Measurements from ENCODE around the gene MSRB3.
"Not testable (repeated sequence)": the region's sequence is repeated elsewhere in the genome, so short reads cannot be mapped to it uniquely, and the experiment has no call there.

Gene MSRB3

GRCh38 chr12:65463611-65464010 lies 185.1 kb downstream of the MSRB3 start:
- no peak for ATAC-seq
- Mint-ChIP-seq H3K4me3 (no peak overlapping the region), H3K9me3 (no peaks in the 10 kb centered on the region), H3K27ac (no peak overlapping the region), H3K27me3 (no peaks in the 10 kb centered on the region), H3K4me1 (no peaks in the 10 kb centered on the region)
- DNase-seq, result no peak

- Mint-ChIP-seq H3K27ac (no peak overlapping the region), H3K4me1 (no peaks in the 10 kb centered on the region), H3K27me3 (no peaks in the 10 kb centered on the region), H3K4me3 (no peak overlapping the region), H3K9me3 (no peaks in the 10 kb centered on the region)
- no peak for DNase-seq
- ATAC-seq, result no peak
These were observed 186.4 kb downstream of the MSRB3 start for GRCh38 chr12:65464930-65465329.

GRCh38 chr12:65465766-65466547 lies 187.5 kb downstream of the MSRB3 start:
- Mint-ChIP-seq H3K4me3 (no peak overlapping the region), H3K27ac (no peak overlapping the region), H3K4me1 (no peaks in the 10 kb centered on the region), H3K9me3 (no peaks in the 10 kb centered on the region), H3K27me3 (no peaks in the 10 kb centered on the region)
- ATAC-seq (no peak), DNase-seq (no peak)

- no peaks in the 10 kb centered on the region for H3K4me1 Mint-ChIP-seq
- ATAC-seq, result no peak
- H3K4me3 Mint-ChIP-seq, result no peak overlapping the region
- H3K9me3 Mint-ChIP-seq, result no peaks in the 10 kb centered on the region
- peaks cover 1% of the 10 kb centered on the region for H3K27me3 Mint-ChIP-seq
- no peak for DNase-seq
- no peak overlapping the region for H3K27ac Mint-ChIP-seq
These were observed 188.4 kb downstream of the MSRB3 start for GRCh38 chr12:65466911-65467310.

- no peaks in the 10 kb centered on the region for H3K9me3 Mint-ChIP-seq
- DNase-seq, result no peak
- no peak overlapping the region for H3K27ac Mint-ChIP-seq
- H3K4me3 Mint-ChIP-seq, result no peak overlapping the region
- H3K4me1 Mint-ChIP-seq, result no peaks in the 10 kb centered on the region
- no peak for ATAC-seq
- peaks cover 7% of the 10 kb centered on the region for H3K27me3 Mint-ChIP-seq
These were observed 191.8 kb downstream of the MSRB3 start for GRCh38 chr12:65470256-65470655.

- no peak overlapping the region for H3K27ac Mint-ChIP-seq
- no peak for ATAC-seq
- H3K4me1 Mint-ChIP-seq, result no peaks in the 10 kb centered on the region
- no peak overlapping the region for H3K4me3 Mint-ChIP-seq
- no peaks in the 10 kb centered on the region for H3K9me3 Mint-ChIP-seq
- H3K27me3 Mint-ChIP-seq, result peaks cover 13% of the 10 kb centered on the region
- DNase-seq, result no peak
These were observed 193.6 kb downstream of the MSRB3 start for GRCh38 chr12:65472079-65472478.

GRCh38 chr12:65474831-65475230 lies 196.3 kb downstream of the MSRB3 start:
- peaks cover 13% of the 10 kb centered on the region for H3K27me3 Mint-ChIP-seq
- no peak for ATAC-seq
- DNase-seq, result no peak
- no peak overlapping the region for H3K4me3 Mint-ChIP-seq
- H3K4me1 Mint-ChIP-seq, result no peaks in the 10 kb centered on the region
- H3K27ac Mint-ChIP-seq, result no peak overlapping the region
- no peaks in the 10 kb centered on the region for H3K9me3 Mint-ChIP-seq

- Mint-ChIP-seq H3K4me3 (no peak overlapping the region), H3K9me3 (peaks cover 6 to 10% of the 10 kb centered on the region in 2 donors), H3K27ac (no peak overlapping the region), H3K4me1 (no peaks in the 10 kb centered on the region), H3K27me3 (peaks cover 6% of the 10 kb centered on the region)
- ATAC-seq, result no peak
- DNase-seq, result no peak
These were observed 199.2 kb downstream of the MSRB3 start for GRCh38 chr12:65477721-65478120.

- H3K27ac Mint-ChIP-seq, ATAC-seq, H3K4me3 Mint-ChIP-seq, H3K27me3 Mint-ChIP-seq, DNase-seq, H3K4me1 Mint-ChIP-seq: not testable (repeated sequence)
- peaks cover 18 to 38% of the 10 kb centered on the region in 2 donors for H3K9me3 Mint-ChIP-seq
These were observed 205.5 kb downstream of the MSRB3 start for GRCh38 chr12:65483891-65484516.

GRCh38 chr12:65488197-65488596 lies 209.7 kb downstream of the MSRB3 start:
- Mint-ChIP-seq H3K27me3 (no peaks in the 10 kb centered on the region), H3K4me1 (no peaks in the 10 kb centered on the region), H3K27ac (no peak overlapping the region), H3K9me3 (peaks cover 9 to 23% of the 10 kb centered on the region in 2 donors), H3K4me3 (no peak overlapping the region)
- ATAC-seq (no peak), DNase-seq (no peak)

GRCh38 chr12:65490250-65490649 lies 211.8 kb downstream of the MSRB3 start:
- H3K4me1 Mint-ChIP-seq, result no peaks in the 10 kb centered on the region
- no peak for ATAC-seq
- DNase-seq, result no peak
- peaks cover under 1 to 3% of the 10 kb centered on the region in 2 donors for H3K9me3 Mint-ChIP-seq
- H3K27me3 Mint-ChIP-seq, result peaks cover 11% of the 10 kb centered on the region
- H3K27ac Mint-ChIP-seq, result no peak overlapping the region
- H3K4me3 Mint-ChIP-seq, result no peak overlapping the region

GRCh38 chr12:65492998-65493912 lies 214.8 kb downstream of the MSRB3 start:
- Mint-ChIP-seq H3K27ac (no peak overlapping the region), H3K4me3 (no peak overlapping the region), H3K27me3 (peaks cover 13% of the 10 kb centered on the region), H3K4me1 (no peaks in the 10 kb centered on the region), H3K9me3 (no peaks in the 10 kb centered on the region)
- ATAC-seq (no peak), DNase-seq (no peak)

GRCh38 chr12:65493913-65494245 lies 215.4 kb downstream of the MSRB3 start:
- Mint-ChIP-seq H3K4me1 (no peaks in the 10 kb centered on the region), H3K27me3 (peaks cover 13% of the 10 kb centered on the region), H3K9me3 (no peaks in the 10 kb centered on the region), H3K27ac (no peak overlapping the region), H3K4me3 (no peak overlapping the region)
- ATAC-seq (no peak), DNase-seq (no peak)

- ATAC-seq (no peak), DNase-seq (no peak)
- Mint-ChIP-seq H3K4me3 (no peak overlapping the region), H3K27ac (no peak overlapping the region), H3K27me3 (peaks cover 13% of the 10 kb centered on the region), H3K4me1 (no peaks in the 10 kb centered on the region), H3K9me3 (no peaks in the 10 kb centered on the region)
These were observed 216.1 kb downstream of the MSRB3 start for GRCh38 chr12:65494537-65494936.

GRCh38 chr12:65495233-65495632 lies 216.8 kb downstream of the MSRB3 start:
- H3K27me3 Mint-ChIP-seq, result peaks cover 13% of the 10 kb centered on the region
- H3K4me3 Mint-ChIP-seq, result no peak overlapping the region
- ATAC-seq, result no peak

GRCh38 chr12:65496617-65497016 lies 218.1 kb downstream of the MSRB3 start:
- Mint-ChIP-seq H3K4me3 (no peak overlapping the region), H3K27me3 (peaks cover 13% of the 10 kb centered on the region), H3K9me3 (no peaks in the 10 kb centered on the region), H3K4me1 (no peaks in the 10 kb centered on the region), H3K27ac (no peak overlapping the region)
- DNase-seq, result no peak
- no peak for ATAC-seq

More at GRCh38 chr12:65495233-65495632, 216.8 kb downstream of the MSRB3 start:
- H3K4me1 Mint-ChIP-seq, result no peaks in the 10 kb centered on the region
- DNase-seq, result no peak
- H3K27ac Mint-ChIP-seq, result no peak overlapping the region
- H3K9me3 Mint-ChIP-seq, result no peaks in the 10 kb centered on the region
